ENCODE results near the gene LRRC74B.
"Not testable (repeated sequence)": the region's sequence is repeated elsewhere in the genome, so short reads cannot be mapped to it uniquely, and the experiment has no call there.

Gene LRRC74B

GRCh38 chr22:21032037-21032867 lies 13.5 kb upstream of the LRRC74B start, which contains the start of gene SLC7A4:
TSS of gene SLC7A4 (minus strand) at chr22:21032561. CDS start at chr22:21031812, 749 bp downstream.
- no peak for DNase-seq

GRCh38 chr22:21032868-21033688 lies 12.7 kb upstream of the LRRC74B start:
- no peak for DNase-seq

GRCh38 chr22:21033895-21034294 lies 11.9 kb upstream of the LRRC74B start:
- no peak for DNase-seq

DNA sequence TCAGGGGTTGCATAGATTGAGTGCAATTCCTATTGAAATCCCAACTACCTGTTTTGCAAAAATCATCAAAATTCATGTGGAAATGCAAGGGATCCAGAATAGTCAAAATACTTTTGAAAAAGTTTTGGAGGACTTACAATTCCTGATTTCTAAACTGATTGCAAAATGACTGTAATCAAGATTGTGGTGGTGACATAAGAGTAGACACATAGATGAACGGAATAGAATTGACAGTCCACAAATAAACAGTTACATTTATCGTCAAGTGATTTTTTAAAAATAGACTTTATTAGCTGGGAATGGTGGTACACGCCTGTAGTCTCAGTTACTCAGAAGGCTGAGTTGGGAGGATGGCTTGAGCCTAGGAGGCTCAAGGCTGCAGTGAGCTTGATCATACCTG lies 10.8 kb upstream of the LRRC74B start:
- no peak for DNase-seq

DNA sequence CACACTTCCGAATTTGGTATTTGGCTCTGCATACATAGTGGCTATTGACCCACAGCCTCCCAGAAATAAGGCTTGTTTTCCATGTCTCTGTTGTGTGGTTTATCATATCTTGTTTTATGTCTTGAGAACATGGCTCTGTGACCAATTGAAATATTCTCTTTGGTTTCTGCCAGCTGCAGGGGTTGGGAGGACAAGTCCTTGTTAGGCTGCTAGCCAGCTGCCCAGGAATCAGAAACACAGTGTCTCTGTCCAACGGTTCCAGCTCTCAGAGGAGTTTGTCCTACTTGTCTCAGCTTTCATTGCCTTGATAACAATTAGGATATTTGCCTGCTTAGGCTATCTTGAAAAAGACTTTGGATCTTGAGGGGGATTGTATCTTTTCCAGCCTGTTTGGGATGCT lies 7.3 kb upstream of the LRRC74B start:
- DNase-seq = no peak

GRCh38 chr22:21039158-21039557 lies 6.6 kb upstream of the LRRC74B start:
- not testable (repeated sequence) for DNase-seq

- DNase-seq = no peak
Measured at GRCh38 chr22:21041937-21042336, 3.8 kb upstream of the LRRC74B start.

DNA sequence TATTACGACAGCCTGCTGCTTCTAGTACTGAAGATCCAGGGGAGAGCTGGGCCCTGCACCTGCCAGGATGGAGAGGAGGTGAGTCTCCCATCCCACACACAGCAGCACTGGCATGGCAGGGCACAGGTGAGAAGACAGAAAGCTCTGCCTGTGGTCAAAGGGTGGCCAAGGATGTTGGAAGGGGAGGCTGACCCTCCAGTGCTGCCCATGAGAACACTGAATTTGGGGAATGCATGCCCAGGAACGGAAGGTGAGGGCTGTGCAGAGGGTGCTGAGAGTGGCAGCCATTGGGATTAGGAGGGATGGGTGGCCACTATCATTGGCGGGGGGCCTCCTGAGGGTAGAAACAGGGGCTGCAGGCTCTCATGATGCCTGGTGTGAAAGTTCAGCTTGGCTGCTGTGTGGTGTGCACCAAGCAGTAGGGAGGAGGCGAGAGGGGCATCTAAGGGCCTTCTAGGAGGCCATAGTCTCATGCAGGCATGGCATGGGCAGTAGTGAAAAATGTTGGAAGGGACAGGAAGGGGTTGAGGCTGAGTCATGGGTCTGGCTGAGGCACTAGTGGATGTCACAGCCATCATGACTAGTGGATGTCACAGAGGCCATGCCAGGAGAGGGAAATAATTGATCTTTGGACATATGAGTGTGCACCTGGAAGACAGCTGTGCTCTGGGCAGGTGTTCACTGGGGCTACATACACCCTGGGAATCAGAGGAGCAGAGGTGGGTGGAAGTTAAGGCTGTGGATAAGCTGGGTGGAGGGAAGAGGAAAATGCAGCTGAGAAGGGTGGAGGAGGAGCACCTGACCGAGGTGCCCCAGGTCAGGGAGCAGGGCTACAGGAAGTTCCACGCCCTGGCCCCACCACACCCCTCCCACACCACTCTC lies 2.5 kb upstream of the LRRC74B start:
- DNase-seq = no peak

DNA sequence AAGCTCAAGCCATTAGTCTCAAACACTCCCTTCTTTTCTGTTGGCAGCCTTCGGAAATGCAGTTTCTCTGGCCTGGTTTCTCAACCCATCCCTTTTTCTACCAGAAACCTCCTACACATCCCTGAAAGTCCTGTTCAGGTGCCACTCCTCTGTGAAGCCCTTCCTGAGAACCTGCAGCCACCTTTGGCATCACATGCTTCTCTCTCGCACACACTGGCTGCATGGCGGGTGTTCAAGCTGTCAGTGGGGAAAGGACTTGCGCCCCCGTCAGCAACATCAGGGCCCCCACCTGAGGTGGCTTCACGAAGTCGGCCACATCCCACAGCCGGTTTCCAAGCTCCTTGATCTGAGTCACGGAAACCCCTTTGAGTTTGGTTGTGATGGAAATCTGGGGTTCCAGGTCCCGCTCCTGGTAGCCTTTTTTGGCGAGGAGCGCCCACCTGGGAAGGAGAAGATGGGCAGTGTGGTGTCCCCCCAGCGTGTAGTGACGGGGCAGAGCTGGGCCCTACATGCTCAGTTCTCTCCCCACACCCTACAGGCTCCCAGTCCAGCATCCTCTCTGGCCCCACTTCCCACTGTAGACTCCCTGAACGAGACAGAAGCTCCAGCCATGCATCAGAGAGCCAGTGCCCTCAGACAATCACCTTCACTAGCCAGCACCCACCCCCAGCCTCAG lies 1.7 kb upstream of the LRRC74B start:
- DNase-seq = no peak

- DNase-seq = no peak
Measured at GRCh38 chr22:21044931-21045584, 688 bp upstream of the LRRC74B start.

GRCh38 chr22:21047035-21047661 lies 1.4 kb downstream of the LRRC74B start:
- DNase-seq = no peak

- DNase-seq = no peak
Measured at GRCh38 chr22:21047730-21048129, 2.0 kb downstream of the LRRC74B start.

GRCh38 chr22:21048448-21048847 lies 2.7 kb downstream of the LRRC74B start:
- DNase-seq = not testable (repeated sequence)

DNA sequence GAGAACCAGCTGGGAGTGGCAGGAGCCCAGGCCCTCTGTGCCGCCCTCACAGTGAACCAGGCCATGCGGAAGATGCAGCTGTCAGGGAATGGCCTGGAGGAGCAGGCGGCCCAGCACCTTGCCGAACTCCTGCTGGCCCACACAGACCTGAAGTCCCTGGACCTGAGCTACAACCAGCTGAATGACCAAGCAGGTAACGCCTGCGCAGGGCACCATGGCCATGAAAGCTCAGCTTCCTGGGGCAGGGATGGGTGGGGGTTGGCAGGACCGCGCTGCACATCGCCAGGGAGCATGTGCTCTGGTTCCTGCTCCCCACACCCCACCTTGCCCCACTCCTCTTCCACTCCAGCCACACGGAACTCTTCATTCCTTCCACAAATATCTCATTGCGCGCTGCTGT lies 3.2 kb downstream of the LRRC74B start:
- DNase-seq = not testable (repeated sequence)

GRCh38 chr22:21051145-21051830 lies 5.5 kb downstream of the LRRC74B start:
- no peak for DNase-seq

- no peak for DNase-seq
Measured at GRCh38 chr22:21051831-21052400, 6.2 kb downstream of the LRRC74B start.

GRCh38 chr22:21052715-21053459 lies 7.1 kb downstream of the LRRC74B start:
- DNase-seq = no peak

DNA sequence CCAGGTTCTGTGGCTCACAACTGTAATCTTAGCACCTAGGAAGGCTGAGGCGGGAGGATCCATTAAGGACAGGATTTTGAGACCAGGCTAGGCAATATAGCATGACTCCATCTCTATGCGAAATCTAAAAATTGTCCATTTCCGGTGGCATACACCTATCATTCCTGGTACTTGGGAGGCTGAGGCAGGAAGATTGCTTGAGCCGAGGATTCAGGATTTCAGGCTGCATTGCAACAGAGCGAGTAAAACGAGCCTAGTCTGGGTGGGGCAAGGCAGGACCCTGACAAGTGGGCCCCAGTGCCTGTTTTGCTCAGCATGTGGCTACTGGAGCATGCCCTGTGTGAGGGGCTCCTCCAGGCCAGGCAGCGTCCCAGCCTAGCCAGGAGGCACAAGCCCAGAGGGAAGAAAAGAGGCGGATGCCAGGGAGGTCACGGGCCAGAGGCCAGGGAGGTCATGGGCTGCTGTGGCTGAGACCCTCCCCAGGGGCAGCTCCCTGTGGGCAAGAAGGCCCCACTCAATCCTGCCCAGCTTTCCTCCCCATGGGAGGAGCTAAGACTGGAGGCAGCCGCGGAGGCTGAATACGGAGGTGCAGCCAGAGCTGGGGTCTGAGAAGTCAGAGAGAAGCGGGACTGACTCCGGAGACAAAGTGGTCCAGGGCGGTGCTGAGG lies 8.4 kb downstream of the LRRC74B start:
- DNase-seq = no peak

Measured in NCI-H2029 (cell line).